OCI-LY1 (cell line): ENCODE data around the gene ADH1B.

Experiments used
- H2AFZ ChIP-seq: fragments of 200-600 bp; sonication (generic), shearing (Covaris generic); 2 replicates; pipeline ENCODE4 v1.6.0; 2014; ENCODE audit warnings: antibody characterized with exemption, mild to moderate bottlenecking, low read length
- H3F3A ChIP-seq: fragments of 200-600 bp; sonication (generic), shearing (Covaris generic); 2 replicates; pipeline ENCODE4 v1.6.0; 2014; ENCODE audit warnings: mild to moderate bottlenecking, antibody characterized with exemption, low read length, moderate library complexity; ENCODE audit not compliant: insufficient read depth
- H3K27ac ChIP-seq: fragments of 200-600 bp; sonication (generic); 2 replicates; pipeline ENCODE4 v1.5.1; 2014; ENCODE audit warnings: low read length, mixed run types, mild to moderate bottlenecking, low read depth; ENCODE audit not compliant: poor library complexity, severe bottlenecking
- H3K27me3 ChIP-seq: fragments of 200-600 bp; sonication (generic); 2 replicates; pipeline ENCODE4 v1.6.0; 2014; ENCODE audit warnings: antibody characterized with exemption, mild to moderate bottlenecking, low read length, moderate library complexity; ENCODE audit not compliant: insufficient read depth
- H3K36me3 ChIP-seq: fragments of 200-600 bp; sonication (generic); 2 replicates; pipeline ENCODE4 v1.6.1; 2014; ENCODE audit warnings: mild to moderate bottlenecking, antibody characterized with exemption, low read length, moderate library complexity, mixed read lengths; ENCODE audit not compliant: insufficient read depth
- H3K4me1 ChIP-seq: fragments of 200-600 bp; sonication (generic); 2 replicates; pipeline ENCODE4 v1.5.1; 2014; ENCODE audit warnings: mild to moderate bottlenecking, low read length, moderate library complexity; ENCODE audit not compliant: insufficient read depth, severe bottlenecking
- H3K4me2 ChIP-seq: fragments of 200-600 bp; sonication (generic), shearing (Covaris generic); 2 replicates; pipeline ENCODE4 v1.6.1; 2014; ENCODE audit warnings: low read length
- H3K4me3 ChIP-seq: fragments of 200-600 bp; sonication (generic); 2 replicates; pipeline ENCODE4 v1.5.1; 2014; ENCODE audit warnings: low read length, low read depth, mild to moderate bottlenecking, mixed read lengths; ENCODE audit not compliant: poor library complexity, severe bottlenecking
- H3K79me2 ChIP-seq: fragments of 200-600 bp; shearing (Covaris generic); 2 replicates; pipeline ENCODE4 v1.6.1; 2016; ENCODE audit warnings: mixed run types, low read length, mixed read lengths; ENCODE audit not compliant: insufficient read depth
- H3K9ac ChIP-seq: fragments of 200-600 bp; sonication (generic), shearing (Covaris generic); 2 replicates; pipeline ENCODE4 v1.6.1; 2014; ENCODE audit warnings: mild to moderate bottlenecking, low read length, mixed read lengths
- H3K9me2 ChIP-seq: fragments of 200-600 bp; sonication (generic), shearing (Covaris generic); 2 replicates; pipeline ENCODE4 v1.6.1; 2014; ENCODE audit warnings: low read depth, mild to moderate bottlenecking, low read length, mixed read lengths
- H3K9me3 ChIP-seq: fragments of 200-600 bp; shearing (Covaris generic); 2 replicates; pipeline ENCODE4 v1.6.1; 2014; ENCODE audit warnings: low read length, mixed read lengths
- H4K20me1 ChIP-seq: fragments of 200-600 bp; sonication (generic), shearing (Covaris generic); 2 replicates; pipeline ENCODE4 v1.6.0; 2016; ENCODE audit warnings: mild to moderate bottlenecking, low read length; ENCODE audit not compliant: insufficient read depth
- CTCF ChIP-seq: fragments of 200-600 bp; sonication (generic), shearing (Covaris generic); IDR thresholded peaks from 2 replicates; pipeline ENCODE4 v1.5.1; 2017; ENCODE audit warnings: mild to moderate bottlenecking, antibody characterized with exemption, low read length, moderate library complexity, mixed read lengths
- EZH2 ChIP-seq: fragments of 200-600 bp; sonication (generic), shearing (Covaris generic); IDR thresholded peaks from 2 replicates; pipeline ENCODE4 v1.8.0; 2017; ENCODE audit warnings: borderline replicate concordance, mixed run types, mild to moderate bottlenecking, antibody characterized with exemption, low read length, moderate library complexity, mixed read lengths

The ADH1B gene

DNA sequence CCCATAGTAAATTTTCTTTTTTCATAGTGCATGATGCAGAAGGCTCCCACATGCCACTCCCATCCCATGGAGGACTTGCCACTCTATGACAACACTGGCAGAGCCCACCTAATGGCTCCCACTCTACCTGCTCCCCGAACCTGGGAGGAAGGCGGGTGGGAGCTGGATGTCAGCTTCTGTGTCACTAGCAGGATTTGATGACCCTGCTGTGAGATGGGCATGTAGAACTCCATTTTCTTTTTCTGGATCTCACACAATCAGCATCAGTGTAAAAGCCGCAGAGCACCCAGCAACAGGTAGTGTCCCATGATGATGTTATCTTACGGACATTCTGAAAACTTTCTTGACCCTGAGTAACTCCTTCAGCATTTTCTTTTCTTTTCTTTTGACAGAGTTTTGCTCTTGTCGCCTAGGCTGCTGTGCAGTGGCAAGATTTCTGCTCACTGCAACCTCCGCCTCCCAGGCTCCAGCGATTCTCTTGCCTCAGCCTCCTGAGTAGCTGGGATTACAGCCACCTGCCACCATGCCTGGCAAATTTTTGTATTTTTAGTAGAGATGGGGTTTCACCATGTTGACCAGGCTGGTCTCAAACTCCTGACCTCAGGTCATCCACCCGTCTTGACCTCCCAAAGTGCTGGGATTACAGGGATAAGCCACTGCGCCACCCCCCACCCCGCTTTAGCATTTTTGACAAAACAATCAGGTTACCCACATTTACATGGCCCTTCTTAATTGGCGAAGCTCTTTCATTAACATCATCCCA, 15.4 kb downstream of the ADH1B start:
- Histone ChIP-seq H3K79me2 (no peaks in the 10 kb centered on the region), H3K4me2 (no peak overlapping the region), H3K4me1 (no peaks in the 10 kb centered on the region), H3K36me3 (no peaks in the 10 kb centered on the region), H3K9ac (no peak overlapping the region), H3K4me3 (no peak overlapping the region), H3F3A (no peaks in the 10 kb centered on the region), H3K9me3 (no peaks in the 10 kb centered on the region), H2AFZ (no peak overlapping the region), H3K27ac (no peak overlapping the region), H4K20me1 (no peaks in the 10 kb centered on the region), H3K27me3 (no peaks in the 10 kb centered on the region), H3K9me2 (no peaks in the 10 kb centered on the region)
- TF ChIP-seq EZH2, result no peak
- TF ChIP-seq CTCF, result no peak

DNA sequence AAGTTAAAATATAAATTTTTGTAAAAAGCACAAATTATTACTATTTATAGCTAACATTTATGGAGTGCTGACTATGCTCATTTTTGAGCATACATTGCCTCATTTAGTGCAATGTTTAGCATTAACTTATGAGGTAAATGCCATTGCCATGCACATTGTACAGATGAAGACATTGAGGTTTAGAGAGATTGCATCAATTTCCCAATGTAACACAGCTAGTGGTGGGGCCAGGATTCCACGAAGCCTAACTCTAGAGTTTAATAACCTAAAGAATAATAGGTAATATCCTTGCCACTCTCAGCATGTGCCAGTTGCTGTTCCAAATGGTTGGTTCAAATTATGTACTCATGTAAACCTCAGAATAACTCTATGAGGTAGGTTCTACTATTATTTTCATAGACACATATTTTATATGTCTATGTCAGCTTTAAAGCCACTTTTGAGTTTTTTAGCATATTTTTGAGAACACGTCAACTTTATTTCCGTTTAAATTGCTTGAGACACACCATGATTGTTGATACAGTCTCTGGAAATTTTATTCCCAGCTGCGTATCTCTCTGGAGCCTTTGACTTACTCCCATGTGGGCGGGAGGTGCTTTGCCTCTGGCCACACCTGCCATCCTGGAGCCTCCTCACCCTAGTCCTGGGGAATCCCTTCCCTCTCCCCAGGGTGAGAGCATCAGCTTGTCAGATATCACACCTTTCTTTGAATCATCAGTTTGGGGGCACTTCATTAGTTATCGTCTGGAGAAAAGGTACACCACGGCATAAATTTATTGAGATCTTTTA, 19.6 kb downstream of the ADH1B start:
- H4K20me1 ChIP-seq, result no peaks in the 10 kb centered on the region
- H3K9me3 ChIP-seq, result no peaks in the 10 kb centered on the region
- H3F3A ChIP-seq, result no peaks in the 10 kb centered on the region
- H3K4me3 ChIP-seq, result no peak overlapping the region
- TF ChIP-seq CTCF (no peak), EZH2 (no peak)
- no peaks in the 10 kb centered on the region for H3K9me2 ChIP-seq
- H3K79me2 ChIP-seq, result no peaks in the 10 kb centered on the region
- no peak overlapping the region for H3K9ac ChIP-seq
- H3K4me1 ChIP-seq, result no peaks in the 10 kb centered on the region
- H2AFZ ChIP-seq, result no peak overlapping the region
- no peak overlapping the region for H3K4me2 ChIP-seq
- H3K27me3 ChIP-seq, result no peaks in the 10 kb centered on the region
- H3K27ac ChIP-seq, result no peak overlapping the region
- no peaks in the 10 kb centered on the region for H3K36me3 ChIP-seq

DNA sequence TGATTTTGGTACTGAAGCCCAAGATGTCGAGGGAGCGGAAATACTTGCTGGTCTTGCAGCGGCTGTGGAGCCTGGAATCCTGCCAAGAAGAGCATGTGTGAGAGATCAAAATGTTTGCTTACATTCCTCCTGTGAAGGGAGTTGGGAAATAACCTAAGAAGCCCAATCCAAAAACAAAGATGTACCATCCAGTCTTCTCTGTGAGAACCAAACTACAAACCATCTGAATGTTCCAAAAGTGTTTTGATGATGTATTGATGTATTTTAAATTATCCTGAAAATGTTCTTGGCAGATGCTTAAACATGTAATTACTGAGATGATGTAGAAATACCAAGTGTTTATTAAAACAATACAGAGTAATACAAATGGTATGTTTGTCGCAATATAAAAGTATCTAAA, 20.3 kb downstream of the ADH1B start:
- H3K27ac ChIP-seq, result no peak overlapping the region
- H3K9me2 ChIP-seq, result no peaks in the 10 kb centered on the region
- no peak overlapping the region for H3K9ac ChIP-seq
- H3K4me3 ChIP-seq, result no peak overlapping the region
- H3K79me2 ChIP-seq, result no peaks in the 10 kb centered on the region
- TF ChIP-seq CTCF, result no peak
- TF ChIP-seq EZH2, result no peak
- no peaks in the 10 kb centered on the region for H3K36me3 ChIP-seq
- no peaks in the 10 kb centered on the region for H4K20me1 ChIP-seq
- H3K4me2 ChIP-seq, result no peak overlapping the region
- no peak overlapping the region for H2AFZ ChIP-seq
- no peaks in the 10 kb centered on the region for H3K9me3 ChIP-seq
- H3F3A ChIP-seq, result no peaks in the 10 kb centered on the region
- no peaks in the 10 kb centered on the region for H3K27me3 ChIP-seq
- no peaks in the 10 kb centered on the region for H3K4me1 ChIP-seq
